VCaP (cell line): Measurements from ENCODE around the gene ADCY6.

Experiments used
- H3K27ac ChIP-seq: fragments of 450-650 bp; 2 replicates; pipeline ENCODE4 v1.5.1; 2017
- TF ChIP-seq, protein P1 (sequence below): fragments of 450-650 bp; conservative IDR thresholded peaks from 2 replicates; pipeline ENCODE4 v1.5.1; 2017; ENCODE audit warnings: mild to moderate bottlenecking, moderate library complexity

Gene ADCY6

DNA sequence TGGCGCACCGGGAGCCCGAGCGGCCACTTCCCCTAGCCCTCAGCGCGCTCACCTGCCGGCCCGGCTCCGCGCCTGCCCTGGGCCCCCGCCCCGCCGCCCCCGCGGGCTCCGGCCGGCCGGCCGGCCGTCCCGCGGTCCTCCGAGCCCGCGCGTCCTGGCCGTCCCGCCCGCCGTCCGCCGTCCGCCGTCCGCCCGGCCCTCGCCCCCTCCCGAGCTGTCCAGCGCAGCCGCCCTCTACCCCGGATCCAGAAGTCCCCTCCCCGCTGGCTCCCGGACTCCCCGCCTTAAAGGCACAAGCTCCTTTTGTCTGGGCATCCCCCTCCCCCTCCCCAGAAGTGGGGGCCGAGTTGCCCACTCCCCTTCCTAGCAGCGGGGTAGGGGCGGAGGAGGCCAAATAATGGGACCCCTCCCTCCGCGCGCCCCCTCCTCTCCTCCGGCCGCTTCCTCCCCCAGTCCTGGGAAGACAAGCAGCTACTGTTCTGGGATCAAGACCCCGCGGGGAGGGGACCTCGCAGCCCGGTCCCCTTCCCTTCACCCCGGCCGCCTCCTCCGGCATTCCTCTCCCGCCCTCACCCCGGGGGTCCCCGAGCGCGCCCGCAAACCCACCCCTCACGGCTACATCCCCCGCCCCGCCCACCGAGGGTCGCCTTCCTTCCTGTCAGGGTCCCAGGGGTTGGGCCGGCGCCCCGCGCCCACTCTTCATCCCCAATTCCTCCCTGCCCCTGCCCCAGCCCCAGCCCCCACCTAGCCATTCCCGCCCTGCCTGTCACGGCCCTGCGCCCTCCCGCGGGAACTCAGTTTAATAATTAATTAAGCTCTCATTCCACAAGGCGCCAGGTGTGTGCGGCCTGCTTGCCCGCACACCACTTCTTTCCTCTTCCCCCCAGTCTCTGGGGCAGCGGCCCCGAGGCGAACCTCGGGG is at the start of gene ADCY6:
Gene ADCY6 (minus strand): TSS at position 236 of the 922 bp plus-strand sequence. CDS start 5,655 bp downstream, outside the sequence.
- TF ChIP-seq, protein P1, sequence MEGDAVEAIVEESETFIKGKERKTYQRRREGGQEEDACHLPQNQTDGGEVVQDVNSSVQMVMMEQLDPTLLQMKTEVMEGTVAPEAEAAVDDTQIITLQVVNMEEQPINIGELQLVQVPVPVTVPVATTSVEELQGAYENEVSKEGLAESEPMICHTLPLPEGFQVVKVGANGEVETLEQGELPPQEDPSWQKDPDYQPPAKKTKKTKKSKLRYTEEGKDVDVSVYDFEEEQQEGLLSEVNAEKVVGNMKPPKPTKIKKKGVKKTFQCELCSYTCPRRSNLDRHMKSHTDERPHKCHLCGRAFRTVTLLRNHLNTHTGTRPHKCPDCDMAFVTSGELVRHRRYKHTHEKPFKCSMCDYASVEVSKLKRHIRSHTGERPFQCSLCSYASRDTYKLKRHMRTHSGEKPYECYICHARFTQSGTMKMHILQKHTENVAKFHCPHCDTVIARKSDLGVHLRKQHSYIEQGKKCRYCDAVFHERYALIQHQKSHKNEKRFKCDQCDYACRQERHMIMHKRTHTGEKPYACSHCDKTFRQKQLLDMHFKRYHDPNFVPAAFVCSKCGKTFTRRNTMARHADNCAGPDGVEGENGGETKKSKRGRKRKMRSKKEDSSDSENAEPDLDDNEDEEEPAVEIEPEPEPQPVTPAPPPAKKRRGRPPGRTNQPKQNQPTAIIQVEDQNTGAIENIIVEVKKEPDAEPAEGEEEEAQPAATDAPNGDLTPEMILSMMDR = no peak
- H3K27ac ChIP-seq = peak within 1 kb of the TSS; percentile 98

- TF ChIP-seq, protein P1 = no peak
- H3K27ac ChIP-seq = no peak overlapping the region
These were observed 49.2 kb upstream of the ADCY6 start for GRCh38 chr12:48838048-48838447.

DNA sequence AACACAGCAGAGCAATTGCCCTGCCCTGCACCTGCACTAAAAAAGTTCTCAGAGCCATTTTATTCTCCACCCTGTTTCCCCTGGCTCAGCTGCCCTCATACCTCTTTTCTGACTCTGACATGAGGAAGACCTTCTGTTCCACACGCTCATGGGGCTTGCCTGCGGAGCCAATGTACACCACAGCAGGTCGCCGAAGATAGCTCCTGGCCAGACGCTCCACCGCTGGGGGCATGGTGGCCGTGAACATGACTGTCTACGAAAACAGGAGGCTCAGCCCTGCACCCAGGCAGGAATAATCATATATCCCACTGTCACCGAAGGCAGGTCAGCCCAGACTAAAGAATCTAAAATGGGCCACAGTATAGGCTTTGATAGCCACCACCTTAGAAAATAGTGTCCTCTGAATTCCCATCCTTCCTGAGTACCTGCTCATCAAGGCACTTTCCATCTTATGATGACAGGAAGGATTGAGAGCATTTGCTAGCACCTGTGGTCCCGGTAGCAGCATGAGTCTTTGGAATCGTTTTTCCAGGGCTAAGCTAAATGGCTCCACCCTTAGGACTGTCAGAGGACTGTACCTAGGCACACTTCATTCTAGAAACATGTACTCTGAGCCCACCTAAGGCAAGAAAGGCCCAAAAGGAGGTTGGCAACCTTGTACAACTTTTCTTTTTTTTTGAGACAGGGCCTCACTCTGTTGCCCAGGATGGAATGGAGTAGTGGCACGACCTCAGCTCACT is 43.6 kb upstream of the ADCY6 start:
- TF ChIP-seq, protein P1 = no peak
- no peak overlapping the region for H3K27ac ChIP-seq

GRCh38 chr12:48831257-48831656 is 42.4 kb upstream of the ADCY6 start:
- TF ChIP-seq, protein P1 = no peak
- no peak overlapping the region for H3K27ac ChIP-seq

GRCh38 chr12:48828841-48829575 is 40.1 kb upstream of the ADCY6 start:
- no peak overlapping the region for H3K27ac ChIP-seq
- TF ChIP-seq, protein P1 = no peak

DNA sequence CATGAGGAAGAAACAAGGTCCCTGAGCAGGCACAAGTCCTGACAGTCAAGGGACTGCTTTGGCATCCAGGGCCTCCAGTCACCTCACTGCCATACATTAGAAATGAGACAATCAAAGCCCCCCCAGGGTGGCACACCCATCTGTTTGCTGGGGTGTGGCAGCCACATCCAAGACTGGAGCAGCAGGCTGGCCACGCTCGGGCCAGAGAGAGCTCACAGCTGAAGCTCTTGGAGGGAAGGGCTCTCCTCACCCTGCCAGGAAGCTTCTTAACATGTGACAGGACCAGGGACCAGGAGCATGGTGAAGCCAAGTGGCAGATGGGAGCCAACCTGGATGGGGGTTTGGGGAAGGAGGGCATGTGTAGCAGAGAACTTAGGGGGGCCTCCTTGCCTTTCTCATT is 39.4 kb upstream of the ADCY6 start:
- TF ChIP-seq, protein P1 = no peak
- H3K27ac ChIP-seq = no peak overlapping the region
